A549 (cell line): ENCODE measurements around the gene CTU2. TPM values are rescaled to one million over a fixed set of nuclear protein-coding genes. Genes with fewer than 3 reads are reported as not detected.

Experiments
- ATAC-seq, 2 experiments: fragments of 200-7000 bp in 1 of 2; fragments of >200 bp in 1 of 2; cut with Nextera tagmentation in 1 of 2; cut with Tn5 transposase in 1 of 2; 3 replicates each; pipeline versions ENCODE4 v1.8.0 to v1.9.1; 2018 to 2020; ENCODE audit warnings: mild to moderate bottlenecking in 1 of 2, moderate library complexity in 1 of 2
- CTCF ChIA-PET: fragments of 300-600 bp; sonication (Branson Sonifier 250); formaldehyde crosslinking; extraction: SDS; loops from one replicate; lab custom pipeline; 2021; ENCODE audit warnings: antibody characterized with exemption, inconsistent platforms; lab: Yijun Ruan, JAX
- POLR2A ChIA-PET: fragments of 350-600 bp; formaldehyde crosslinking; extraction: SDS; loops from one replicate; lab custom pipeline; 2021; ENCODE audit warnings: antibody characterized with exemption, inconsistent platforms; lab: Yijun Ruan, JAX
- DNase-seq, 2 experiments: peaks; one replicate each; pipeline versions ENCODE4 v3.0.0 to v3.0.0-alpha.2; 2011 to 2016; ENCODE audit warnings: low read depth in 1 of 2, low spot score in 1 of 2
- FAIRE-seq: peaks from 2 replicates; lab custom pipeline; 2011; peaks lifted over from hg19 to GRCh38; lab: Jason Lieb, UNC
- H3K27ac ChIP-seq, 2 experiments: fragments of >200 bp; sonication (Bioruptor Twin); formaldehyde crosslinking; 3 replicates each; pipeline ENCODE4 v1.5.1; 2016 to 2017
- H3K4me1 ChIP-seq: fragments of >200 bp; sonication (Bioruptor Twin); formaldehyde crosslinking; 3 replicates; pipeline ENCODE4 v1.6.1; 2016
- H3K4me2 ChIP-seq: fragments of >200 bp; sonication (Bioruptor Twin); formaldehyde crosslinking; 3 replicates; pipeline ENCODE4 v1.6.1; 2016
- H3K4me3 ChIP-seq: fragments of >200 bp; sonication (Bioruptor Twin); formaldehyde crosslinking; 3 replicates; pipeline ENCODE4 v1.5.1; 2016
- H3K9me3 ChIP-seq: fragments of >200 bp; sonication (Bioruptor Twin); formaldehyde crosslinking; 3 replicates; pipeline ENCODE4 v1.6.1; 2016
- ATOH8 ChIP-seq: fragments of 250-450 bp; sonication (Bioruptor Pico); IDR thresholded peaks from 2 replicates; pipeline ENCODE4 v1.5.0; 2020; ENCODE audit warnings: low read depth, mild to moderate bottlenecking, moderate library complexity
- BCL3 ChIP-seq: fragments of >200 bp; sonication (Bioruptor Twin); formaldehyde crosslinking; IDR thresholded peaks from 3 replicates; pipeline ENCODE4 v1.6.1; 2016
- CBX8 ChIP-seq: fragments of 200-600 bp; sonication (generic); IDR thresholded peaks from 2 replicates; pipeline ENCODE4 v1.6.1; 2016
- CEBPB ChIP-seq, 2 experiments: fragments of >200 bp in 1 of 2; sonication (Bioruptor Twin) in 1 of 2; formaldehyde crosslinking in 1 of 2; IDR thresholded peaks; 2 replicates each; pipeline ENCODE4 v1.6.1; 2012 to 2016
- CHD4 ChIP-seq: fragments of 200-600 bp; sonication (generic); IDR thresholded peaks from 2 replicates; pipeline ENCODE4 v1.6.1; 2016; ENCODE audit warnings: antibody characterized with exemption, mild to moderate bottlenecking, borderline replicate concordance
- EP300 ChIP-seq, 2 experiments: fragments of >200 bp; sonication (Bioruptor Twin); formaldehyde crosslinking; IDR thresholded peaks; 2 replicates in 1 of 2; 3 replicates in 1 of 2; pipeline ENCODE4 v1.6.1; 2016 to 2017
- ESRRA ChIP-seq: fragments of 150-350 bp; IDR thresholded peaks from 2 replicates; pipeline ENCODE4 v1.6.1; 2014; ENCODE audit warnings: mild to moderate bottlenecking, low read length, borderline replicate concordance
- FOSB ChIP-seq: fragments of 250-450 bp; sonication (Bioruptor Pico); IDR thresholded peaks from 2 replicates; pipeline ENCODE4 v1.5.0; 2020; ENCODE audit warnings: mild to moderate bottlenecking, moderate library complexity
- GATA3 ChIP-seq: IDR thresholded peaks from 2 replicates; pipeline ENCODE4 v1.6.1; 2012; ENCODE audit warnings: borderline replicate concordance
- JUN ChIP-seq, 2 experiments: fragments of >200 bp; sonication (Bioruptor Twin); formaldehyde crosslinking; IDR thresholded peaks; 2 replicates in 1 of 2; 3 replicates in 1 of 2; pipeline ENCODE4 v1.6.1; 2016 to 2017
- JUNB ChIP-seq: fragments of >200 bp; sonication (Bioruptor Twin); formaldehyde crosslinking; IDR thresholded peaks from 2 replicates; pipeline ENCODE4 v1.6.1; 2016
- KDM1A ChIP-seq: fragments of 200-600 bp; sonication (generic); IDR thresholded peaks from 2 replicates; pipeline ENCODE4 v1.6.1; 2016; ENCODE audit warnings: low read depth, mild to moderate bottlenecking
- KDM5A ChIP-seq: fragments of 200-600 bp; sonication (generic); IDR thresholded peaks from 2 replicates; pipeline ENCODE4 v1.6.1; 2016; ENCODE audit warnings: antibody characterized with exemption, mild to moderate bottlenecking
- MAX ChIP-seq: IDR thresholded peaks from 2 replicates; pipeline ENCODE4 v1.6.1; 2012
- MAZ ChIP-seq: fragments of 150-350 bp; IDR thresholded peaks from 2 replicates; pipeline ENCODE4 v1.6.1; 2014; ENCODE audit warnings: antibody characterized with exemption, low read depth, low read length, borderline replicate concordance
- NFE2L2 ChIP-seq: fragments of 150-350 bp; conservative IDR thresholded peaks from 2 replicates; pipeline ENCODE4 v1.6.1; 2014; ENCODE audit warnings: low read length
- NPAS2 ChIP-seq: fragments of 250-450 bp; sonication (Bioruptor Pico); IDR thresholded peaks from 2 replicates; pipeline ENCODE4 v1.8.0; 2022; ENCODE audit warnings: mild to moderate bottlenecking, moderate library complexity, borderline replicate concordance
- NR3C1 ChIP-seq: fragments of >200 bp; sonication (Bioruptor Twin); formaldehyde crosslinking; IDR thresholded peaks from 3 replicates; pipeline ENCODE4 v1.6.1; 2017
- TP53 ChIP-seq: fragments of 250-450 bp; sonication (Bioruptor Pico); IDR thresholded peaks from 2 replicates; pipeline ENCODE4 v1.5.0; 2021; ENCODE audit warnings: mild to moderate bottlenecking, moderate library complexity
- USF2 ChIP-seq: fragments of 450-650 bp; IDR thresholded peaks from 2 replicates; pipeline ENCODE4 v1.6.1; 2014; ENCODE audit warnings: antibody characterized with exemption
- ZSCAN20 ChIP-seq: fragments of 250-450 bp; sonication (Bioruptor Pico); IDR thresholded peaks from 2 replicates; pipeline ENCODE4 v1.8.0; 2022; ENCODE audit warnings: mild to moderate bottlenecking, moderate library complexity
- WGBS: methylation state at CpG from one replicate; pipeline ENCODE4 v1.1.6; 2017; ENCODE audit errors: missing lambda C conversion rate; 5-methylcytosine and 5-hydroxymethylcytosine counted together
- polyA plus RNA-seq, 4 experiments: library from polyadenylated mRNA; depleted of rRNA in 3 of 4; stranded (reverse); fragments of >200 nt; fragmentation: RNase III in 1 of 4; extraction: RNeasy Plus Mini Kit Qiagen cat#74134 plus additional on column Dnase treatment in 1 of 4; gene quantifications; 2 replicates in 3 of 4; 3 replicates in 1 of 4; pipeline ENCODE4 v1.2.3, GENCODE V29; 2011 to 2017

CTU2 gene
- polyA plus RNA-seq, 2 of the 4 experiments (the other 2 are of a cell fraction): 16.4 to 21.8 TPM

GRCh38 chr16:88665148-88665547, 41.2 kb upstream of the CTU2 start:
- ATAC-seq (no peak), DNase-seq (no peak), FAIRE-seq (no peak)
- no peaks in the 10 kb centered on the region for H3K9me3 ChIP-seq
- POLR2A ChIA-PET: no interaction called here
- no peak for TF ChIP-seq TP53
- no peak for TF ChIP-seq MAZ
- no peak for TF ChIP-seq NFE2L2
- TF ChIP-seq NPAS2 (CRISPR knock-in tag): no peak
- no peak for TF ChIP-seq ZSCAN20 (CRISPR knock-in tag)
- TF ChIP-seq CHD4: no peak
- TF ChIP-seq NR3C1: no peak
- TF ChIP-seq ESRRA: no peak
- TF ChIP-seq, all 56 proteins: peak for 0
- Histone ChIP-seq H3K4me3 (no peak overlapping the region), H3K4me1 (peaks cover 9% of the 10 kb centered on the region; the same call in 1 of the 3 replicates), H3K4me2 (no peak overlapping the region), H3K27ac (no peak overlapping the region)
- CTCF ChIA-PET: interaction anchor here (1.3 to 2.2 kb wide), 3 partner anchors 16 to 43 kb away, joined by 3 to 7 read pairs (median 6); no protein-coding TSS in a partner anchor
- WGBS: 84% methylated on average over 4 of the region's 4 CpGs

GRCh38 chr16:88665570-88665969, 40.7 kb upstream of the CTU2 start:
- 91% methylated on average over 3 of the region's 3 CpGs for WGBS
- ChIA-PET POLR2A (no interaction called here), CTCF (interaction anchor here (1.7 to 2.2 kb wide), 2 partner anchors 16 to 20 kb away, joined by 6 to 7 read pairs; no protein-coding TSS in a partner anchor)
- no peak overlapping the region for H3K4me2 ChIP-seq
- no peak for TF ChIP-seq USF2
- no peak for TF ChIP-seq ESRRA
- TF ChIP-seq EP300 (IDR thresholded peaks at IDR 0.05): no peak
- no peak for TF ChIP-seq GATA3
- TF ChIP-seq BCL3: no peak
- TF ChIP-seq CEBPB (IDR thresholded peaks at IDR 0.05): no peak
- TF ChIP-seq CBX8: no peak
- H3K4me3 ChIP-seq: no peak overlapping the region
- peaks cover 9% of the 10 kb centered on the region; the same call in 1 of the 3 replicates for H3K4me1 ChIP-seq
- no peaks in the 10 kb centered on the region for H3K9me3 ChIP-seq
- FAIRE-seq (no peak), DNase-seq (no peak), ATAC-seq (no peak)
- H3K27ac ChIP-seq: no peak overlapping the region

GRCh38 chr16:88667461-88667860, 38.8 kb upstream of the CTU2 start:
- 85% methylated on average over 5 of the region's 5 CpGs for WGBS
- CTCF ChIA-PET: no interaction called here
- Histone ChIP-seq H3K4me3 (no peak overlapping the region), H3K4me1 (peaks cover 5% of the 10 kb centered on the region; the same call in 1 of the 3 replicates), H3K9me3 (no peaks in the 10 kb centered on the region), H3K27ac (no peak overlapping the region), H3K4me2 (no peak overlapping the region)
- no peak for ATAC-seq
- POLR2A ChIA-PET: no interaction called here
- no peak for FAIRE-seq
- DNase-seq: no peak
- TF ChIP-seq MAX: no peak
- no peak for TF ChIP-seq NPAS2 (CRISPR knock-in tag)
- no peak for TF ChIP-seq JUN (IDR thresholded peaks at IDR 0.05)
- no peak for TF ChIP-seq ZSCAN20 (CRISPR knock-in tag)
- no peak for TF ChIP-seq FOSB (CRISPR knock-in tag)
- no peak for TF ChIP-seq KDM1A
- no peak for TF ChIP-seq ATOH8 (CRISPR knock-in tag)
- TF ChIP-seq KDM5A: no peak
- no peak for TF ChIP-seq JUNB
